Endothelial cell (in vitro differentiated cells): ENCODE results near the gene MARCHF9. TPM values are rescaled to one million over a fixed set of nuclear protein-coding genes. Genes with fewer than 3 reads are reported as not detected.
A peak's percentile ranks its signal among the peaks of the same experiment; 100 is the strongest.

ENCODE experiments used
- DNase-seq: peaks from one replicate; pipeline ENCODE4 v3.0.0; 2021; ENCODE audit warnings: low spot score
- H3K27ac Mint-ChIP-seq: one replicate; pipeline ENCODE4 v1.8.0; 2021; ENCODE audit warnings: mixed read lengths, inconsistent platforms; ENCODE audit not compliant: unreplicated experiment
- H3K27me3 Mint-ChIP-seq: one replicate; pipeline ENCODE4 v1.8.0; 2021; ENCODE audit warnings: mild to moderate bottlenecking, moderate library complexity, mixed read lengths, inconsistent platforms; ENCODE audit not compliant: unreplicated experiment
- H3K36me3 Mint-ChIP-seq: one replicate; pipeline ENCODE4 v1.8.0; 2021; ENCODE audit warnings: mild to moderate bottlenecking, low read depth, mixed read lengths, inconsistent platforms; ENCODE audit not compliant: unreplicated experiment
- H3K4me1 Mint-ChIP-seq: one replicate; pipeline ENCODE4 v1.8.0; 2021; ENCODE audit warnings: mild to moderate bottlenecking, mixed read lengths, inconsistent platforms; ENCODE audit not compliant: unreplicated experiment
- H3K4me3 Mint-ChIP-seq: one replicate; pipeline ENCODE4 v1.8.0; 2021; ENCODE audit warnings: mild to moderate bottlenecking, mixed read lengths, inconsistent platforms; ENCODE audit not compliant: unreplicated experiment
- H3K9me3 Mint-ChIP-seq: one replicate; pipeline ENCODE4 v1.8.0; 2021; ENCODE audit warnings: mixed read lengths, inconsistent platforms; ENCODE audit not compliant: unreplicated experiment
- total RNA-seq: library from RNA; stranded (reverse); fragmentation: NEBNext Ultra II Directional; extraction: Animal tissue kit (Norgen Biotek cat#: 25700); gene quantifications from one replicate; pipeline ENCODE4 v1.2.1, GENCODE V29; 2021; ENCODE audit not compliant: unreplicated experiment
- TF ChIP-seq, protein P1 (sequence below): fragments of 200-600 bp; sonication (generic); IDR thresholded peaks from one replicate; pipeline ENCODE4 v1.5.0; 2021; ENCODE audit warnings: antibody characterized with exemption; ENCODE audit not compliant: unreplicated experiment

Gene MARCHF9
- total RNA-seq, 1 donor from 2014 or later: 2.3 TPM

DNA sequence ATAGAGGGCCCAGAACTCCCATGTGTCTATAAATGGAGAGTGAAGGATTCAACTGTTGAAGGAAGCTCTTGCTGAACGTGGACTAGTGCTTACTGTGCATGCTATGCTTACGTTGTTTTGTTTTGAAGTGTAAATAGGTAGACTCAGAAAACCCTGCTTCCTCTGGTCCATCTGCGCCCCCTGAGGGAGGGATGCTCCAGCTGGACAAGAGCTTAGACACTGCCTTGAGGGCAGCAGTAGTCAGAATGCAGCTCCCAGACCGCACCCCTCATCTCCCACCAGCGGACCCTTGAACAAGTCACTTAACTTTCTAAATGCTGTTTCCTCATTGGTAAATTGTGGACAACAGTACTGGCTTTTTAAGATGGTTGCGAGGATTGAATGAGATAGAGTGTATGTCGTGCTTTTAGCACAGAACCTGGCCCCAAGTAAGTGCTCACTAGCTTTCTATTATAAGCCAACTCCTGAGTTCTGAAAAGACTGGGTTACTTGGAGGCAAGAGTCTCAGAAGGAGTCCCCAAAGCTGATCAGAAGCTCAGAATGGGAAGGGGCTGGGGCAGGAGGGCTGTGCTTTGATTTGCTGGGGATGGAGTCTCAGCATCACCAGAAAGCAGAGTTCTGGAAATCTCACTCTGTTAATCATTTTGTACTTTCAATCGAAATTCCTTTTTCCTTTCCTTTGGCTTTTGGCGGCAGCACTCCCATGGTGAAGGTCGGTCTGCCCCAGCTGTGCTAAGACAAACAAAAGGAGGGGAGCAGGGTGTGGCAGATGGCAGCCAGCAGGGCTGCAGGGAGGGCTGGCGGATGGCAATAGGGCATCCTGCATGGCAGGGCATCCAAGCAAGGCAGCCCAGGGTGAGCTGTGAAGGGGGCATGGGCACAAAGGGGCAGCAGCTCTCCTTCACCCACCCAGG lies 31.9 kb upstream of the MARCHF9 start:
- Mint-ChIP-seq H3K36me3 (peaks cover 41% of the 10 kb centered on the region), H3K27me3 (peaks cover 19% of the 10 kb centered on the region), H3K27ac (no peak overlapping the region), H3K9me3 (peaks cover under 1% of the 10 kb centered on the region), H3K4me1 (peaks cover 25% of the 10 kb centered on the region), H3K4me3 (peak overlapping the region; percentile 7)
- no peak for DNase-seq
- TF ChIP-seq, protein P1, sequence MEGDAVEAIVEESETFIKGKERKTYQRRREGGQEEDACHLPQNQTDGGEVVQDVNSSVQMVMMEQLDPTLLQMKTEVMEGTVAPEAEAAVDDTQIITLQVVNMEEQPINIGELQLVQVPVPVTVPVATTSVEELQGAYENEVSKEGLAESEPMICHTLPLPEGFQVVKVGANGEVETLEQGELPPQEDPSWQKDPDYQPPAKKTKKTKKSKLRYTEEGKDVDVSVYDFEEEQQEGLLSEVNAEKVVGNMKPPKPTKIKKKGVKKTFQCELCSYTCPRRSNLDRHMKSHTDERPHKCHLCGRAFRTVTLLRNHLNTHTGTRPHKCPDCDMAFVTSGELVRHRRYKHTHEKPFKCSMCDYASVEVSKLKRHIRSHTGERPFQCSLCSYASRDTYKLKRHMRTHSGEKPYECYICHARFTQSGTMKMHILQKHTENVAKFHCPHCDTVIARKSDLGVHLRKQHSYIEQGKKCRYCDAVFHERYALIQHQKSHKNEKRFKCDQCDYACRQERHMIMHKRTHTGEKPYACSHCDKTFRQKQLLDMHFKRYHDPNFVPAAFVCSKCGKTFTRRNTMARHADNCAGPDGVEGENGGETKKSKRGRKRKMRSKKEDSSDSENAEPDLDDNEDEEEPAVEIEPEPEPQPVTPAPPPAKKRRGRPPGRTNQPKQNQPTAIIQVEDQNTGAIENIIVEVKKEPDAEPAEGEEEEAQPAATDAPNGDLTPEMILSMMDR: no peak

DNA sequence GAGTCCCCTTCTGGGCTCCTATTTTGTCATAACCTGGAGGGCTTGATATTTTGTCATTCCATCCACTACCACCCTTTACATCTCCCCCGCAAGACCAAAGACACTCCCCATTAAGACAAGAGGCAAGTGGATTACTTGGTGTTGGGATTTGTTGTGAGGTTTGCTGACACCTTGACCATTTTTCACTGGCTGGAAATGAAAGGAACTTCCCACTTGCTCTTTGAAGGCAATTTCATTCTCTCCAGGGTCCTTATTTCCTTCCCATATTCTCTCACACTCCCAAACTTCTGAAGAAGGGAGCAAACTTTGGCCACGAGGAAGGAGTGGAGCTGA lies 31.3 kb upstream of the MARCHF9 start:
- Mint-ChIP-seq H3K4me3 (peak overlapping the region; percentile 7), H3K4me1 (peaks cover 25% of the 10 kb centered on the region), H3K36me3 (peaks cover 40% of the 10 kb centered on the region), H3K27me3 (peaks cover 24% of the 10 kb centered on the region), H3K27ac (no peak overlapping the region), H3K9me3 (peaks cover 5% of the 10 kb centered on the region)
- no peak for DNase-seq
- TF ChIP-seq, protein P1: no peak

DNA sequence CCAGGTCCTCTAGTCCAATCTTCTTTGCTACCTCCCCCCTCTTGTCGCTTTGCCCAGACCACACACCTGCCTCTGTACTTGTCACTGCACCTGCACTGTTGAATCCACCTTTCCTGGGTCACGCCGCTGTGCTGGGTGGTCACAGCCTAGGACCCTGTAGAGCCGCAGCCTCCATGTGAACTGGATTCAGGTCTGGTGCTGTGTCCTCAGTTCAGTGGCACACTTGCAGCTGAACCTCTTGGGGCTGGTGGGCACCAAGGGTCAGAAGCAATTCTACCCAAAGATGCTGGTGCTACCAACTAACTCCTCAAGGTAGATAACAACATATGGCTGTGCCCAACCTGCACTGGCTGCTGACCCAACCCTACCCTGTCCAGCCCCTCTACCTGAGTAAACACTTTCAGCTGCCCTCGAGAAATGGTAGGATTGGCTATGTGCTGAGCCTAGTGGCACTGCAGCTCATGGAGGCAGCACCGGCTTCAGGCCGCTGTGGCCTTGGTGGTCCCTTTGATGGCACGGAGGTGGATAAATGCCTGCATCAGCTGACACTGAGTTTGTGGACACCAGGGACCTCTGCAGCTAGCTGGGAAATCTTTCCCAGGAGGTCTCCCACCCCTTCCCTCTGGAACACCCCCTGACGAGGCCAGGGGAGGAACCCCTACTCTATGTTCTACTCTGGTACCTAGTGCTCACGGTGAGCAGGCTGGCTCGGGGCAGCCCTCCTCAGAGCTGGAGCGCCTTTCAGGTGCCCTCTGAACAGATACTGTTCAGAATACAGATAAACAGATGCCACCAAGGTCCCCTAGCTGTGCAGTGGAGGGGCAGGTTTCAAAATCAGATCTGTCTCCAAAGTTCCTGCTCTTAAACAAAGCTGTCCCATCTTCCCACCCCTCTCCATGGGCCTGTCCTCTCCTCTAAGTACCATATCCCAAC lies 30.6 kb upstream of the MARCHF9 start:
- Mint-ChIP-seq H3K27ac (no peak overlapping the region), H3K4me3 (peak overlapping the region; percentile 16), H3K4me1 (peaks cover 25% of the 10 kb centered on the region), H3K27me3 (peaks cover 29% of the 10 kb centered on the region), H3K36me3 (peaks cover 33% of the 10 kb centered on the region), H3K9me3 (peaks cover 5% of the 10 kb centered on the region)
- TF ChIP-seq, protein P1: no peak
- DNase-seq: no peak

DNA sequence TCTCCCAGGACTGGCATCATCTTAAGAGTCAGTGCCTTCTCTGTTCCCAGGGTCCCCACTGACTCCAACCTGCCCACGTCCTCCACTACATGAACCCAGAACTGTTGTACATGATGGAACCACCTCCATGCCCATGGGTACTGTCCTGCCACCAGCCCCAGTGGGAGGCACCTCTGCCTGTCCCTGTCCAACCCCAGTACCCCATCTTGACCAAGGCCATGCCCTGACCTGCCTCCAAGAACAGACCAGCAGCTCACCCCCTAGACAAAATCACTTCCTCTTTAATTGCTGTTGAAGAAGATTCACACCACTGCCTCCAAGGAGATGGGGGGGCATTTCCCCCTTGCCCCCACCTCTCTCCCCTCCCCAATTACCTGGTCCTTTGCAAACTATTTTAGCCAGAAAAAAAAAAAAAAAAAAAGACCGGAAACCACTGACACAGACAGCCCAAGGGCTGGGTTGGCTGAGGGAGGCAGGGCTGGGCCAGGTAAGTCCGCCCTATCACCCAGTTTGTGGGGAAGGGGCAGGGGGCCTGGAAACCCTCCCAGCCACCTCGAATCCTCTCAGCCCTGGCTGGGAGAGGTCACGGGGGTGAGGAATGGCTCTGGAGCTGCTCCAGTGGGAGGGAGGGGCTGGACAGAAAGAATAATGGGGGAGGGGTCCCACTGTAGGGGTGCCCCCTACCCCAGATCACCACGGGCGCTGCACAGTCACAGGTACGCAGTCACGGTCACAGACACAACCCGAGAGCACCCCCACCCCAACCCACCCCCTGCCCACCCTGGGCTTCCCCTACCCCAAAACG lies 29.8 kb upstream of the MARCHF9 start:
- TF ChIP-seq, protein P1: no peak
- Mint-ChIP-seq H3K27me3 (peaks cover 32% of the 10 kb centered on the region), H3K9me3 (peaks cover 5% of the 10 kb centered on the region)

More for the DNA sequence above, 29.8 kb upstream of the MARCHF9 start:
- Mint-ChIP-seq H3K4me3 (peak overlapping the region; percentile 16), H3K4me1 (peaks cover 20% of the 10 kb centered on the region), H3K27ac (no peak overlapping the region), H3K36me3 (peaks cover 25% of the 10 kb centered on the region)
- DNase-seq: no peak
